Measurements from ENCODE around the gene CYTH1. TPM values are rescaled to one million over a fixed set of nuclear protein-coding genes. Genes with fewer than 3 reads are reported as not detected.

CYTH1 gene
- total RNA-seq, 2 experiments from 2014 or later = 521 to 525 TPM

DNA sequence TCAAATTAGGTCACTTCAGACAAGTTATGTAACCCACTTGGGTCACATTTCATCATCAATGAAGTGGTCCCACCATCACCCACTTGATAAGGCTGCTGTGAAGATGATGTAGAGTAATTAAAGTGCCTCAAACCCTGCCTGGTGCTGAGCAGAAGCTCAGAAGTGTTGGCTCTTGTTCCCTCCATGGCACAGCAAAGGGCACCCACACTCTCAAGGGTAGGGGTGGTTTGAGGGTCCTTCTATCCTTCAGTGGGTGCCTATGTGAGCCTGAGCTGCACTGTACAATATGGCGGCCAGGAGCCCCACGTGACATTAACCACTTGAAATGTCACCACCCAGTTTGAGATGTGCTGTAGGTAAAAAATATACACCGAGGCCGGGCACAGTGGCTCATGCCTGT is 71.5 kb downstream of the CYTH1 start:
- H3K9me3 Mint-ChIP-seq = no peaks in the 10 kb centered on the region
- peaks cover 66% of the 10 kb centered on the region for H3K36me3 Mint-ChIP-seq (ENCODE audit: low read depth)
- DNase-seq = no peak
- no peaks in the 10 kb centered on the region for H3K27me3 Mint-ChIP-seq
- TF ChIP-seq, protein P1, sequence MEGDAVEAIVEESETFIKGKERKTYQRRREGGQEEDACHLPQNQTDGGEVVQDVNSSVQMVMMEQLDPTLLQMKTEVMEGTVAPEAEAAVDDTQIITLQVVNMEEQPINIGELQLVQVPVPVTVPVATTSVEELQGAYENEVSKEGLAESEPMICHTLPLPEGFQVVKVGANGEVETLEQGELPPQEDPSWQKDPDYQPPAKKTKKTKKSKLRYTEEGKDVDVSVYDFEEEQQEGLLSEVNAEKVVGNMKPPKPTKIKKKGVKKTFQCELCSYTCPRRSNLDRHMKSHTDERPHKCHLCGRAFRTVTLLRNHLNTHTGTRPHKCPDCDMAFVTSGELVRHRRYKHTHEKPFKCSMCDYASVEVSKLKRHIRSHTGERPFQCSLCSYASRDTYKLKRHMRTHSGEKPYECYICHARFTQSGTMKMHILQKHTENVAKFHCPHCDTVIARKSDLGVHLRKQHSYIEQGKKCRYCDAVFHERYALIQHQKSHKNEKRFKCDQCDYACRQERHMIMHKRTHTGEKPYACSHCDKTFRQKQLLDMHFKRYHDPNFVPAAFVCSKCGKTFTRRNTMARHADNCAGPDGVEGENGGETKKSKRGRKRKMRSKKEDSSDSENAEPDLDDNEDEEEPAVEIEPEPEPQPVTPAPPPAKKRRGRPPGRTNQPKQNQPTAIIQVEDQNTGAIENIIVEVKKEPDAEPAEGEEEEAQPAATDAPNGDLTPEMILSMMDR (IDR thresholded peaks at IDR 0.05) = no peak
- Histone ChIP-seq H3K27me3 (ENCODE audit: control insufficient read depth in 1 of 2, insufficient read depth in 2 of 2, low read length in 2 of 2) (no peaks in the 10 kb centered on the region), H3K27ac (ENCODE audit: low read depth in 1 of 2, low read length in 2 of 2) (peak overlapping the region; percentile 19 to 49), H3K4me3 (ENCODE audit: low read length) (no peak overlapping the region), H3K4me1 (ENCODE audit: insufficient read depth, low read length) (peaks cover 63% of the 10 kb centered on the region), H3K9me3 (ENCODE audit: control insufficient read depth in 1 of 2, insufficient read depth in 1 of 2, low read length in 2 of 2) (no peaks in the 10 kb centered on the region), H3K36me3 (ENCODE audit: insufficient read depth, low read length) (peaks cover 49% of the 10 kb centered on the region)
- ATAC-seq (ENCODE audit: poor library complexity) = no peak
- intact Hi-C loops (cut with DNase I, micrococcal nuclease) = no loop called here
- peak overlapping the region; percentile 78 for H3K27ac Mint-ChIP-seq
- ChIA-PET POLR2A (interaction anchor here (0.6 to 2.8 kb wide), 2 partner anchors 8 to 67 kb away, joined by 3 to 11 read pairs; no protein-coding TSS in a partner anchor), CTCF (interaction anchor here (0.9 to 3.6 kb wide), 2 partner anchors 26 to 29 kb away, joined by 3 to 16 read pairs; no protein-coding TSS in a partner anchor)
- H3K4me3 Mint-ChIP-seq = peak overlapping the region; percentile 79
- peaks cover 84% of the 10 kb centered on the region for H3K4me1 Mint-ChIP-seq (ENCODE audit: low read depth)

DNA sequence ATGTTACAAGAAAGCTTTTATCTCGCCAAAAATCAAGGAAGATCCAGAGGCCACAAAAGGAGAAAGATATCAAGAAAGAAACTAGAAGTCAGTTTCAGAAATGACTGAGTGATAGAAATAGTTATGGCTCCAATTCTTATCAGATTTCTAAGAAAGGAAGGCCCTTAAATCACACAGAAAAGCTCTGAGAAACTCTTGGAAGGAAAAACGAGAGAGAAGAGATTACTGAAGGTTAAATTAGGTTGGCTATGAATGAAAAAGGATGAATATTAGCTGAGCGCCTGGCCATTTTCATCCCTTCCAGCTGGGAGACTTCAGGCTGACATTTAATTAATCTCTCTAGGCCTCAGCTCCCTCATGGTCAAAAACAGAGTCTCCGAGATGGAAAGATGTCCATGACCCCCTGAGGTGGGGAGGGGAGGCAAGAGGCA is 72.3 kb downstream of the CYTH1 start:
- Mint-ChIP-seq H3K4me3 (peak overlapping the region; percentile 79), H3K9me3 (no peaks in the 10 kb centered on the region), H3K27ac (peak overlapping the region; percentile 78), H3K27me3 (no peaks in the 10 kb centered on the region), H3K36me3 (ENCODE audit: low read depth) (peaks cover 72% of the 10 kb centered on the region), H3K4me1 (ENCODE audit: low read depth) (peaks cover 76% of the 10 kb centered on the region)
- ChIA-PET POLR2A (interaction anchor here (0.7 to 2.8 kb wide), 10 partner anchors 9 to 109 kb away, joined by 3 to 11 read pairs (median 4); no protein-coding TSS in a partner anchor), CTCF (interaction anchor here (1.2 to 3.6 kb wide), 8 partner anchors 11 to 38 kb away, joined by 3 to 16 read pairs (median 5); no protein-coding TSS in a partner anchor)
- peak overlapping the region in 1 of 2 donors; percentile 39 for H3K27ac ChIP-seq (ENCODE audit: low read depth in 1 of 2, low read length in 2 of 2)
- no peaks in the 10 kb centered on the region for H3K27me3 ChIP-seq (ENCODE audit: control insufficient read depth in 1 of 2, insufficient read depth in 2 of 2, low read length in 2 of 2)
- H3K36me3 ChIP-seq (ENCODE audit: insufficient read depth, low read length) = peaks cover 56% of the 10 kb centered on the region
- H3K4me3 ChIP-seq (ENCODE audit: low read length) = no peak overlapping the region
- H3K4me1 ChIP-seq (ENCODE audit: insufficient read depth, low read length) = peaks cover 60% of the 10 kb centered on the region
- ATAC-seq (ENCODE audit: poor library complexity) (no peak), DNase-seq (no peak)
- TF ChIP-seq, protein P1 (IDR thresholded peaks at IDR 0.05) = no peak
- intact Hi-C loops (cut with DNase I, micrococcal nuclease) = loop anchor here (2.0 to 5.0 kb wide), 4 partner anchors 35 to 212 kb away; no protein-coding TSS in a partner anchor
- H3K9me3 ChIP-seq (ENCODE audit: control insufficient read depth in 1 of 2, insufficient read depth in 1 of 2, low read length in 2 of 2) = no peaks in the 10 kb centered on the region

DNA sequence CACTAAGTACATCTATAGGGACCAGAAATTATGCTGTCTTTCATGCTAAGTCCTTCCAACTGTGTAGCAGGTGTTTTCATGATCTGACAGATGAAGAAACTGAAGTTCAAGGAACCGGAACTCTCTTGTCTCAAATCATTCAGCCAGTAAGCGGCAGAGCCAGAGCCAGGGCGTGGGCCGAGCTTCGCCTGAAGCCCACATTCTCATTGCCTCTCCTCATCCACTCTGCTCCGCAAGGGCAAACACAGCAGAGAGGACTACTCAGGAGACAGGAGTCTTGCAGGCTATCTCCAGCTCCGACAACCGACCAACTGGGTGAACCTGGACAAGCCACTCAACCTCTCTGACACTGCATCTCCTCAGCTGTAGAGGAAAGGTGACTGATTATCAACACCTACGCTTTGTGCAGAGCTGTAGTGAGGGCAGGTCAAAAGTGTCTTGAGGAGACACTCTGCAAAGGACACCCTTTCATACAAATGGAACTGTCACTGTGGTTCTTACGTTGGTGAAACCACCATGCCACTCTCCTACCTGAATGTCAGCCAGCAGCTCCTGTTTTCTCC is 72.9 kb downstream of the CYTH1 start:
- DNase-seq = peak in 5 of 14 experiments; percentile 16 to 44 (median 32)
- Mint-ChIP-seq H3K27ac (peak overlapping the region; percentile 78), H3K9me3 (no peaks in the 10 kb centered on the region), H3K36me3 (ENCODE audit: low read depth) (peaks cover 72% of the 10 kb centered on the region), H3K4me1 (ENCODE audit: low read depth) (peaks cover 70% of the 10 kb centered on the region), H3K27me3 (no peaks in the 10 kb centered on the region), H3K4me3 (peak overlapping the region; percentile 79)
- intact Hi-C loops (cut with DNase I, micrococcal nuclease) = loop anchor here (2.0 to 5.0 kb wide), 4 partner anchors 36 to 212 kb away; no protein-coding TSS in a partner anchor
- ChIA-PET CTCF (interaction anchor here (0.9 to 3.6 kb wide), 17 partner anchors 8 to 134 kb away, joined by 3 to 16 read pairs (median 5); no protein-coding TSS in a partner anchor), POLR2A (interaction anchor here (0.7 to 2.8 kb wide), 14 partner anchors 9 to 110 kb away, joined by 3 to 11 read pairs (median 6); no protein-coding TSS in a partner anchor)
- TF ChIP-seq, protein P1 (IDR thresholded peaks at IDR 0.05) = no peak
- peaks cover 61% of the 10 kb centered on the region for H3K36me3 ChIP-seq (ENCODE audit: insufficient read depth, low read length)
- H3K27ac ChIP-seq (ENCODE audit: low read depth in 1 of 2, low read length in 2 of 2) = peak overlapping the region; percentile 11 to 39
- no peak overlapping the region for H3K4me3 ChIP-seq (ENCODE audit: low read length)
- no peaks in the 10 kb centered on the region for H3K27me3 ChIP-seq (ENCODE audit: control insufficient read depth in 1 of 2, insufficient read depth in 2 of 2, low read length in 2 of 2)
- H3K4me1 ChIP-seq (ENCODE audit: insufficient read depth, low read length) = peaks cover 55% of the 10 kb centered on the region
- peak; percentile 34 for ATAC-seq (ENCODE audit: poor library complexity)
- H3K9me3 ChIP-seq (ENCODE audit: control insufficient read depth in 1 of 2, insufficient read depth in 1 of 2, low read length in 2 of 2) = no peaks in the 10 kb centered on the region

Measured in CD4-positive, alpha-beta T cell (primary cell).